ENCODE measurements around the gene FRMD6. TPM values are rescaled to one million over a fixed set of nuclear protein-coding genes. Genes with fewer than 3 reads are reported as not detected.

The FRMD6 gene
- total and polyA plus RNA-seq, 2 experiments from 2014 or later: 8.4 to 24.7 TPM

DNA sequence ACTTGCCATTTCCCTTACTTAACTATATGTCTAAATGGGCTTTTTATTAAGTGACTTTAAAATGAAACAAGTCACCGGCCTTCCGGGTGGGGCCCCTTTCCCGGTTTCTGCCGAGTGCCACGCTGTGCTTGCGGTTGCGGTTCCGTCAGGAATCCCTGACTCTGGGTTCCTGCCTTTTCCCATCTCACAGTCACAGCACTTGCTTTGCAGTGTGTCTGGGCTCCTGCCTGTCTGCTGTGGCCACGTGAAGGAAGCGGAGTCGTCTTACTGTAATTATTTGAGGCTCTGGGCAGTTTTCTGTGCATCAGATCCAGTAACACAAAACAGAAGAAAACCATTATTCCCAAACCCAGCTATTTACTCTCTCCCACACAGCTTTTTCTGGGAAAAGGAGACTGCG is 44.0 kb upstream of the FRMD6 start:
- Histone ChIP-seq H3K27me3 (no peaks in the 10 kb centered on the region), H3K9me3 (ENCODE audit: low read depth) (no peaks in the 10 kb centered on the region), H3K4me1 (ENCODE audit: low read depth) (peaks cover 3% of the 10 kb centered on the region), H3K27ac (no peak overlapping the region), H3K4me3 (no peak overlapping the region), H3K36me3 (no peaks in the 10 kb centered on the region)
- DNase-seq (ENCODE audit: low read depth in 1 of 2, low spot score in 1 of 2): no peak
- TF ChIP-seq, protein P1, sequence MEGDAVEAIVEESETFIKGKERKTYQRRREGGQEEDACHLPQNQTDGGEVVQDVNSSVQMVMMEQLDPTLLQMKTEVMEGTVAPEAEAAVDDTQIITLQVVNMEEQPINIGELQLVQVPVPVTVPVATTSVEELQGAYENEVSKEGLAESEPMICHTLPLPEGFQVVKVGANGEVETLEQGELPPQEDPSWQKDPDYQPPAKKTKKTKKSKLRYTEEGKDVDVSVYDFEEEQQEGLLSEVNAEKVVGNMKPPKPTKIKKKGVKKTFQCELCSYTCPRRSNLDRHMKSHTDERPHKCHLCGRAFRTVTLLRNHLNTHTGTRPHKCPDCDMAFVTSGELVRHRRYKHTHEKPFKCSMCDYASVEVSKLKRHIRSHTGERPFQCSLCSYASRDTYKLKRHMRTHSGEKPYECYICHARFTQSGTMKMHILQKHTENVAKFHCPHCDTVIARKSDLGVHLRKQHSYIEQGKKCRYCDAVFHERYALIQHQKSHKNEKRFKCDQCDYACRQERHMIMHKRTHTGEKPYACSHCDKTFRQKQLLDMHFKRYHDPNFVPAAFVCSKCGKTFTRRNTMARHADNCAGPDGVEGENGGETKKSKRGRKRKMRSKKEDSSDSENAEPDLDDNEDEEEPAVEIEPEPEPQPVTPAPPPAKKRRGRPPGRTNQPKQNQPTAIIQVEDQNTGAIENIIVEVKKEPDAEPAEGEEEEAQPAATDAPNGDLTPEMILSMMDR (IDR thresholded peaks at IDR 0.05; ENCODE audit: low read depth, low read length): no peak

DNA sequence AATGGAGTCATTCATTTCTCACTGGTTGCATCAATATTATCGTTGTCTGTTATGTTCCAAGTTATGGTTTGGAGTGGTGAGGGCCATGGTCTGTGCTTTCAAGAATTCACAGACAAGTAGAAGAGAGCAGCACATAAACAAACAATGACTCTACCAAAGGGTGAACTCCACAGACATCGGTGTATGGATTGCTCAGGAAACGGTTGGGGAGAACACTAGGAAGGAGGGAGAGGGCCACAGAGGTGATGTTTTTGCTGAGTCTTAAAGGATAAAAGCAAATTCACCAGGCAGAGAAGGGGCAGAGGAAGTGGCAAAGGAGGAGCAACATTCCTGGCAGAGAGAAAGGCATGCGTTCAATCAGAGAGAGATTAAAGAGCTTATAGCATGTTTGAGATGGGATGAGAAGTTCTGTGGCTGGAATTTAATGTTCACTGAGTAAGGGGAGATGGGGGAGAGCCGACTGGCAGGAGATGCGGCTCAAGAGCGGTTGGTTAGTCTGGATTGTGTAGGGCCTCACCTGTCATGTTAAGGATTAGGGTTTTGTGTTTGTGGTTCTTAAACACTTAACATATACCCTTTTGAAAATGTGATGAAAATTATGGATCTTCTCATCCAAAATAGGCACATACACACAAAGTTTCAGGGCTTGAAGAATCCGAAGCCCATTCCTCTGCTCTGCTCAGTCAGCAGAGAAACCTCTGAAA is 42.3 kb upstream of the FRMD6 start:
- no peak overlapping the region for H3K27ac ChIP-seq

DNA sequence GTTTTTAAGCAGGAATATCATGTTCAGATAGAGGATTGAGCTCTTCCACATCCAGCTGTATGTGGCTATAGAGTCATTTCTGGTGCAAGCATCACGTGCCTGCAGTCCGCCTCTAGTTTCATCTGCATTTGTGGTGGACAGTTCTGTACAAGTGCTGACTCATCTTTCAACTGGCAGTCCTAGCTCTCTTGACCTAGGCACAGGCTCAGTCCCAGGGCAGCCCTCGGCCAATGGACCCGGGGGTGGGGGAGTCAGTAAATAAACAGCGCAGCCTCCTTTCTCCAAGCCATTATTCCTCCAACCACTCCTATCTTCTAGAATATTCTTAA is 41.8 kb upstream of the FRMD6 start:
- DNase-seq (ENCODE audit: low read depth in 1 of 2, low spot score in 1 of 2): peak in 1 of 2 donors; percentile 64
- H3K27me3 ChIP-seq: no peaks in the 10 kb centered on the region
- no peak overlapping the region for H3K4me3 ChIP-seq
- peaks cover 9% of the 10 kb centered on the region for H3K4me1 ChIP-seq (ENCODE audit: low read depth)
- H3K9me3 ChIP-seq (ENCODE audit: low read depth): no peaks in the 10 kb centered on the region
- H3K27ac ChIP-seq: no peak overlapping the region
- TF ChIP-seq, protein P1 (IDR thresholded peaks at IDR 0.05; ENCODE audit: low read depth, low read length): no peak
- no peaks in the 10 kb centered on the region for H3K36me3 ChIP-seq

More for the DNA sequence above, 42.3 kb upstream of the FRMD6 start:
- TF ChIP-seq, protein P1 (IDR thresholded peaks at IDR 0.05; ENCODE audit: low read depth, low read length): no peak
- Histone ChIP-seq H3K4me3 (no peak overlapping the region), H3K4me1 (ENCODE audit: low read depth) (peaks cover 5% of the 10 kb centered on the region), H3K27me3 (no peaks in the 10 kb centered on the region), H3K9me3 (ENCODE audit: low read depth) (no peaks in the 10 kb centered on the region), H3K36me3 (no peaks in the 10 kb centered on the region)
- DNase-seq (ENCODE audit: low read depth in 1 of 2, low spot score in 1 of 2): no peak

DNA sequence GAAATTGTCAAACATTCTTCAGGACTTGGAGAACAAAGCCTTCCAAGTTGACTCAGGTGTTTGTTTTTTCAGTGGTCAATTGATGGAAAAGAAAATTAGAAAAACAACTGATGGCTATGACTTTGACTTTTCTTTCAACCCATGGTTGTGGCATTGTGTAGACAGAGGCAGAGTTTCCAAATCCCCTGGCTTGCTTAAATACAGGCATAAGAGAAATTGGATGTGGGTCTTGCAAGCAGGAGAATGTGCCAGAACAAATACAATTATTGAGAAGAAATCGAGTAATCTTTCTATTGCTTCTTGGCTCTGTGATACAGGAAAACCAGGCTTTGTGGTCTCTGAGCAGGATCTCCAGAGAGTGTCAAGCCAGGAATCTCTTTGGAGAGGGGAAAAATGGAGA is 40.9 kb upstream of the FRMD6 start:
- Histone ChIP-seq H3K9me3 (ENCODE audit: low read depth) (no peaks in the 10 kb centered on the region), H3K4me3 (no peak overlapping the region), H3K4me1 (ENCODE audit: low read depth) (peaks cover 9% of the 10 kb centered on the region), H3K36me3 (no peaks in the 10 kb centered on the region), H3K27ac (no peak overlapping the region), H3K27me3 (no peaks in the 10 kb centered on the region)
- TF ChIP-seq, protein P1 (IDR thresholded peaks at IDR 0.05; ENCODE audit: low read depth, low read length): no peak
- no peak for DNase-seq (ENCODE audit: low read depth in 1 of 2, low spot score in 1 of 2)

DNA sequence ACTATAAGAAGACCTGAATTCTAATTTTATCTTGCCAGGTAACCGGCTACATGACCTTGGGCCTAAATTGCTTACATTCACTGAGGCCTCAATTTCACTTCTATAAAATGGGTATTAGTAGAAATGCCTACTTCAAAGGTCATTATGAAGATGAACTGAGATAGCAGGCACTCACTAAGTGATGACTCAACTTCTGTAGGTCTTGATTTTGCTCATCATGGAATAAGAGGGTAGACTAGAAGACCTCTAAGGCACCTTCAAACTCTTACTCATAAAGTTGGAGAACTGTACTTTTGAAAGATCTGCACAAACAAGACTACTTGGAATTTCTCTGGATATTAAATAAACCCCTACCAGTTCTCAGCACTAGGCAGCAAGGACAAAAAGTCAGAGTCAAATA is 39.3 kb upstream of the FRMD6 start:
- H3K4me3 ChIP-seq: no peak overlapping the region
- no peaks in the 10 kb centered on the region for H3K36me3 ChIP-seq
- TF ChIP-seq, protein P1 (IDR thresholded peaks at IDR 0.05; ENCODE audit: low read depth, low read length): no peak
- H3K27ac ChIP-seq: no peak overlapping the region
- peaks cover 9% of the 10 kb centered on the region for H3K4me1 ChIP-seq (ENCODE audit: low read depth)
- H3K9me3 ChIP-seq (ENCODE audit: low read depth): no peaks in the 10 kb centered on the region
- DNase-seq (ENCODE audit: low read depth in 1 of 2, low spot score in 1 of 2): no peak
- H3K27me3 ChIP-seq: no peaks in the 10 kb centered on the region

All from cardiac muscle cell (in vitro differentiated cells and primary cell).